ENCODE results near the gene ZDHHC13. TPM values are rescaled to one million over a fixed set of nuclear protein-coding genes. Genes with fewer than 3 reads are reported as not detected.

The ZDHHC13 gene
- total and polyA plus RNA-seq, 9 of the 15 experiments (the other 6 are each of a cell fraction or from before 2014, with no cell fraction given) = 4.7 to 18.6 (median 10.0) TPM

DNA sequence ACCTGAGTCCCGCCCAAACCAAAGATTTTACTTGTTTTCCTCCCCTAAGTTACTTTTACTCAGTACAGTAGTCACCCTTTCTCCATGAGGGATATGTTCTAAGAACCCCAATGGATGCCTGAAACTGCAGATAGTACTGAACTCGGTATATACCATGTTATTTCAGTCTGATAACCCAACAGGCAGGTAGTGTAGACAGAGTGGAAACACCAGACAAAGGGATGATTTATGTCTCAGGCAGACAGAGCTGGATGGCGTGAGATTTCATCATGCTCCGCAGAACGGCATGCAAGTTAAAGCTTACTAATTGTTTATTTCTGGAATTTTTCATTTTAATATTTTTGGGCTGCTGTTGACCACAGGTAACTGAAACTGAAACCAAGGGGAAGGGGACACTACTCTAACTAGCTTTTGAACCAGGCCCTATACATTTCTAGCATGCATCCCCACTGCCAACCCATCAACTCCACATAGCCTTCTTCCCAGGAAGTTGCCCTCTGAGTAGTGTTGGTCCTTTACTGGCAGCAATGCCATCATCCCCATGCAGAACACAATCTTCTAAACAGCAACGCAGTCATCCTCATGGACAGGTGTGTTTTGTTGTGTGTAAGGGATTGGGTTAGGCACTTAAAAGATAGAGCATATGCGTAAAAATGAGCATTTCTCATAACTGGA lies 57.1 kb downstream of the ZDHHC13 start (continued):
- TF ChIP-seq BACH1 (tag; IDR thresholded peaks at IDR 0.05) (peak; percentile 55; the same call in 1 of the 2 replicates), EP400 (IDR thresholded peaks at IDR 0.05) (peak; percentile 26; the same call in 1 of the 2 replicates), ZNF3 (CRISPR knock-in tag; IDR thresholded peaks at IDR 0.05) (no peak), JUNB (CRISPR knock-in tag; conservative IDR thresholded peaks at IDR 0.05) (no peak), ZNF57 (CRISPR knock-in tag; IDR thresholded peaks at IDR 0.05) (no peak), NFXL1 (CRISPR knock-in tag; IDR thresholded peaks at IDR 0.05) (no peak), ZBTB5 (IDR thresholded peaks at IDR 0.05) (no peak), MTA3 (IDR thresholded peaks at IDR 0.05; ENCODE audit: borderline replicate concordance) (no peak), ZNF175 (CRISPR knock-in tag; IDR thresholded peaks at IDR 0.05; ENCODE audit: low read depth) (peak; percentile 92), COPS2 (conservative IDR thresholded peaks at IDR 0.05) (no peak), MYBL2 (IDR thresholded peaks at IDR 0.05; ENCODE audit: low read depth) (no peak), MYBL2 (CRISPR knock-in tag; IDR thresholded peaks at IDR 0.05; ENCODE audit: borderline replicate concordance) (no peak), BRF2 (IDR thresholded peaks at IDR 0.05; ENCODE audit: borderline replicate concordance, insufficient read depth, insufficient read length) (no peak), ZNF644 (tag; IDR thresholded peaks at IDR 0.05; ENCODE audit: low read depth) (peak; percentile 86), MITF (IDR thresholded peaks at IDR 0.05) (no peak), KLF13 (tag; IDR thresholded peaks at IDR 0.05; ENCODE audit: borderline replicate concordance, low read depth) (no peak), SUPT5H (IDR thresholded peaks at IDR 0.05) (no peak), ZKSCAN8 (CRISPR knock-in tag; IDR thresholded peaks at IDR 0.05) (0 out of 2 replicates have a peak, but pooled peaks have one; percentile 55), NCOA4 (IDR thresholded peaks at IDR 0.05; ENCODE audit: partially characterized antibody) (no peak), SMC3 (conservative IDR thresholded peaks at IDR 0.05; ENCODE audit: insufficient read depth, low read depth, low read length) (no peak)
- TF ChIP-seq, protein P1, sequence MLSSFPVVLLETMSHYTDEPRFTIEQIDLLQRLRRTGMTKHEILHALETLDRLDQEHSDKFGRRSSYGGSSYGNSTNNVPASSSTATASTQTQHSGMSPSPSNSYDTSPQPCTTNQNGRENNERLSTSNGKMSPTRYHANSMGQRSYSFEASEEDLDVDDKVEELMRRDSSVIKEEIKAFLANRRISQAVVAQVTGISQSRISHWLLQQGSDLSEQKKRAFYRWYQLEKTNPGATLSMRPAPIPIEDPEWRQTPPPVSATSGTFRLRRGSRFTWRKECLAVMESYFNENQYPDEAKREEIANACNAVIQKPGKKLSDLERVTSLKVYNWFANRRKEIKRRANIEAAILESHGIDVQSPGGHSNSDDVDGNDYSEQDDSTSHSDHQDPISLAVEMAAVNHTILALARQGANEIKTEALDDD (IDR thresholded peaks at IDR 0.05) = peak; percentile 36; the same call in 1 of the 2 replicates
- TF ChIP-seq, protein P2, sequence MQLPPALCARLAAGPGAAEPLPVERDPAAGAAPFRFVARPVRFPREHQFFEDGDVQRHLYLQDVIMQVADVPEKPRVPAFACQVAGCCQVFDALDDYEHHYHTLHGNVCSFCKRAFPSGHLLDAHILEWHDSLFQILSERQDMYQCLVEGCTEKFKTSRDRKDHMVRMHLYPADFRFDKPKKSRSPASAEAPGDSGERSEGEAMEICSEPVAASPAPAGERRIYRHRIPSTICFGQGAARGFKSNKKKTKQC (CRISPR knock-in tag; IDR thresholded peaks at IDR 0.05) = no peak

All from K562 (cell line).